GM19467 (cell line): ENCODE measurements around the gene NOL12.
A peak's percentile ranks its signal among the peaks of the same experiment; 100 is the strongest.
"Not testable (repeated sequence)": the region's sequence is repeated elsewhere in the genome, so short reads cannot be mapped to it uniquely, and the experiment has no call there.

Experiments used
- ATAC-seq: cut with Tn5 transposase; IDR thresholded peaks from one replicate; pipeline ENCODE4 v1.9.1; 2021; ENCODE audit warnings: mild to moderate bottlenecking, moderate library complexity; ENCODE audit not compliant: unreplicated experiment

Gene NOL12

GRCh38 chr22:37678372-37678771 is 7.8 kb upstream of the NOL12 start:
- no peak for ATAC-seq

- no peak for ATAC-seq
Observed at GRCh38 chr22:37679670-37680069, 6.5 kb upstream of the NOL12 start.

DNA sequence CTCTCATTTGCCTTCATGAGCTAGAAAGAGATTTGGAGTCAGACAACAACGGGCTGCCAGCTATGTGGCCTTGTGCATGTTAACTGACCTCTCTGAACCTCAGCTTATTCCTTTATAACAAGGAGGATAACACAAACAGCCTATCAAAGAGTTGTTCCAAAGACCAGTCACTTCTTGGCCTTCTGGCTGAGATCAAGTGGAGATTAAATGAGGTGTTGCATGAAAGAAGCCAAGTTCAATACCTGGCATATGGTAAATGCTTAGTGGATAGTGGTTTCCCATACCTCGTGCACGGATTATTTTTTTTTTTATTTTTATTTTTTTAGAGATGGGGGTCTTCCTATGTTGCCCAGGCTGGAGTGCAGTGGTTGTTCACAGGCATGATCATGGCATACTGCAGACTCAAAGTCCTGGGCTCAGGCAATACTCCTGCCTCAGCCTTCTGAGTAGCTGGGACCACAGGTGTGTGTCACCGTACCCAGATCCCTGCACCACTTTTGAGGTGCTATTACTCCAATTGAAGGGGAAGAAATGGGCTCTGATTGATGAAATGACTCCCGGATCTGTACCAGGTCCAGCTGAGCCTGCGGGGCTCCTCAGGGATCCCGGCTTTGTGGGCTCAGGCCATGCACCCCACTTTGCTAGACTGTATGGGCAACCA is 5.8 kb upstream of the NOL12 start:
- no peak for ATAC-seq

DNA sequence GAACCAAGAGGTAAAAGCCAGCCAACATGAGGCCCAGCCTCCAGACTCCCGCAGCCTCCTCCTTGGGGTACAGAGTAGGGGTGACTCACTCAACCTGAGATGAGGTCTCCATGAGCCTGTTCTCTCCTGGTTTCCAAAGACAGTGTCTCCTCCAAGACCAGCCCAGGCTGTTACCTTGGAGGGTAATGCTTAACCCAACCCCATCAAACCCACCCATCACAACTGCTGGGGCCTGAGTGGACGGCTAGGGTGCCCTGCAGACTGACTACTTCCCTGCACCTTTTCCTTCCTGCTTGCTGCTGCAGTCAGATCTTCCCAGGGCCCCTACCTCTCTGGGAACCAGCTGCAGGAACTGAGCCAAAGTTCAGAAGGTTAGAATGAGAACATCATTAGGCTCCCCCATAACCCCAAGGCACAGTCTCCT is 5.1 kb upstream of the NOL12 start:
- ATAC-seq: no peak

- ATAC-seq: no peak
Observed at GRCh38 chr22:37681556-37682049, 4.5 kb upstream of the NOL12 start.

GRCh38 chr22:37684803-37685615 is 1.1 kb upstream of the NOL12 start:
- ATAC-seq: no peak

- ATAC-seq: no peak
Observed at GRCh38 chr22:37690407-37690806, 4.3 kb downstream of the NOL12 start.

DNA sequence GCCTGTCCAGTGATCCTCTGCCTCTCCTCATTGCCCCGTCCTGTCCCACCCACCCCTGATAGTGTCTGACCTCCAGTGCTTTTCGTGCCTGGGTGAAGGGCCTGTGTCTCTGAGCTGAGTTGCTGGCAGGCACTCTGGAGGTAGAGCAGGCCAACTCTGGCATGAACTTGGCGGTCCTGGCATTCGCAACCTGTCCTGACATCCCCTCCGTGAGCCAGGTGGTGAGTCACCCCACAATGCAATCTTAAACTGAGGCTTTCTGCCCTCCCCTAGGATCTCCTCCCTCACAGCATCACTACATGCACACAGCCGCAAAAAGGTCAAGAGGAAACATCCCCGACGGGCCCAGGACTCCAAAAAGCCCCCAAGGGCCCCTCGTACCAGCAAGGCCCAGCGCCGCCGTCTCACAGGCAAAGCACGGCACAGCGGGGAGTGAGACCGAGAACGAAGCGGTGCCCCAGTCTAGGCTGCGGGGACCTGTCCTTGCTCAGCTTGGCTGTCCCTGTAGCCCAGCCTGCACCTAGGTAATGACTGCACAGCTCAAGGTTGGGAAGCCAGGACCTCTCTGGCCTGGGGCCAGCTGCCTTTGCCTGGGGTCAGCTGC is 4.9 kb downstream of the NOL12 start:
- ATAC-seq: no peak

- no peak for ATAC-seq
Observed at GRCh38 chr22:37692627-37693285, 6.6 kb downstream of the NOL12 start.

DNA sequence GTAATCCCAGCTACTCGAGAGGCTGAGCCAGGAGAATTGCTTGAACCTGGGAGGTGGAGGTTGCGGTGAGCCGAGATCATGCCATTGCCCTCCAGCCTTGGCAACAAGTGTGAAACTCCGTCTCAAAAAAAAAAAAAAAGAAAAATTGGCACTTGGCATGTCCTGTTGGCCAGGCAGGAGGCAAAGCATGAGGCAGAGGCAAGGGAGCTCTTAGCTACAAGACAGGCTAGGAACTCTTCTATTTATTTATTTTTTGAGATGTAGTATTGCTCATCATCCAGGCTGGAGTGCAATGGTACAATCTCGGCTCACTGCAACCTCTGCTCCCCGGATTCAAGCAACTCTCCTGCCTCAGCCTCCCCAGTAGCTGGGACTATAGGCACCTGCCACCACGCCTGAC is 8.0 kb downstream of the NOL12 start:
- ATAC-seq: not testable (repeated sequence)

DNA sequence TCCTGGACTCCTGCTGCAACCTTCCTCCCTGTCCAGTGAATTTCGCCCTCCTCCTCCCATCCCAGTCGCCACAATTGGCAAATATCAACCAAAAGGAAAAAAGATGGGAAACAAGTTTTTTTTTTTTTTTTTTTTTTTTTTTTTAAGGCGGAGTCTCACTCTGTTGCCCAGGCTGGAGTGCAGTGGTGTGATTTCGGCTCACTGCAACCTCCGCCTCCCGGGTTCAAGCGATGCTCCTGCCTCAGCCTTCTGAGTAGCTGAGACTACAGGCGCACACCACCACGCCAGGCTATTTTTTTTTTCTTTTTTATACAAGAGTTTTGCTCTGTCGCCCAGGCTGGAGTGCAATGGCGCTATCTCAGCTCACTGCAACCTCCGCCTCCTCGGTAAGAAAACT is 10.1 kb downstream of the NOL12 start:
- not testable (repeated sequence) for ATAC-seq

GRCh38 chr22:37696657-37697537 is 10.8 kb downstream of the NOL12 start, which contains the start of gene TRIOBP:
TSS of gene TRIOBP (plus strand) at chr22:37697048. CDS start at chr22:37701366, 4,318 bp downstream.
- peak; percentile 78 for ATAC-seq

DNA sequence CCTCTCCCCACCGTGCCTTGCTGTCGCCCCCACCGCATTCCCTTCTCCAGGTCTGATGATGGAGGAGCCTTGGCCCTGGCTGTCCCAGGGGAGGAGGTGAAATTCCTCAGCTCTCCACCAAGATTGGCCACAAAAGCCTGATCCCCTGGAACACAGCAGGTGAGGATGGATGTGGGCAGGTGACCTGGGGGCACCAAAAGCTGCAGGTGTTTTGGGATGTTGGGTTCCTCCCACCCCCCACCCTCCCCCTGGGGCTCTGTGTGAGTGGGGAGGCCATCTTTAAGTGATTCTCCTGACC is 11.3 kb downstream of the NOL12 start:
- no peak for ATAC-seq

DNA sequence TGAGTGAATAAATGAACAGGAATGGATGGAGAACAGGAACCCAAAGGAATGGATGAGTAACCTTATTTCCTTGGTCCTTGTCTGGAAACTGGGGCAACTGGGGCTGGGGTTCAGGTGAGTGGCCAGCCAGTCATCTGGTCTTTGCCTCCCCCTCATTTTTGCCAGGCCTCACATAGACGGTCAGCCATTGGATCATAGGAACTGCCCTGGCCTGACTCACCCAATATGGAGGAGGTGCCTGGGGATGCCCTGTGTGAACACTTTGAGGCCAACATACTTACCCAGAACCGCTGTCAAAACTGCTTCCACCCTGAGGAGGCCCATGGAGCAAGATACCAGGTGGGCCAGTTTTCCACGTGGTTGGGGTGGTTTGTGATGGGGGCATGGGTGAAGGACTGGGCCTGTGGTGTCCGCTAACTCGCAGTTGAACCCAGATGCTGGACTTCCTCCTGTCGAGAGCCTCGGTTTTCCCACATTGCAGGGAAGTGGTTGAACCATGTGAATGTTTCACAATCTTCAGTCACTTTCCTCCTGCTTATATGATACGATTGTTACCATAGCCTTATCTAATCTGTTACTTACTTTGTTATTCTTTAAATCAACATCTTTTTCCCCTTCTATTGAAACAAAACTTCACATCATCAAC is 15.1 kb downstream of the NOL12 start:
- no peak for ATAC-seq

GRCh38 chr22:37703906-37704305 is 17.8 kb downstream of the NOL12 start:
- ATAC-seq: no peak

DNA sequence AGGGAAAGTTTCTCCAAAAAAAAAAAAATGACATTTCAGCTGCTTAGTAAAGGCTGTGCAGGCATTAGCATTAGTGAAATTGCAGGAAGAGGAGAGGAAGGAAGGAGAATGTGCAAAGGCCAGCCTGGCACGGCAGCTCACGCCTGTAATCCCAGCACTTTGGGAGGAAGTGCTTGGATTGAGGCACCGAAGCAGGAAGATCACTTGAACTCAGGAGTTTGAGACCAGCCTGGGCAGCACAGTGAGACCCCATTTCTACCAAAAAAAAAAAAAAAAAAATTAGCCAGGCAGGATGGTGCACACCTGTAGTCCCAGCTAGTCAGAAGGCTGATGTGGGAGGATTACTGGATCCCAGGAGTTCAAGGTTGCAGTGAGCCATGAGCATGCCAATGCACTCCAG is 18.5 kb downstream of the NOL12 start:
- ATAC-seq: no peak

GRCh38 chr22:37705205-37705604 is 19.1 kb downstream of the NOL12 start:
- ATAC-seq: no peak

DNA sequence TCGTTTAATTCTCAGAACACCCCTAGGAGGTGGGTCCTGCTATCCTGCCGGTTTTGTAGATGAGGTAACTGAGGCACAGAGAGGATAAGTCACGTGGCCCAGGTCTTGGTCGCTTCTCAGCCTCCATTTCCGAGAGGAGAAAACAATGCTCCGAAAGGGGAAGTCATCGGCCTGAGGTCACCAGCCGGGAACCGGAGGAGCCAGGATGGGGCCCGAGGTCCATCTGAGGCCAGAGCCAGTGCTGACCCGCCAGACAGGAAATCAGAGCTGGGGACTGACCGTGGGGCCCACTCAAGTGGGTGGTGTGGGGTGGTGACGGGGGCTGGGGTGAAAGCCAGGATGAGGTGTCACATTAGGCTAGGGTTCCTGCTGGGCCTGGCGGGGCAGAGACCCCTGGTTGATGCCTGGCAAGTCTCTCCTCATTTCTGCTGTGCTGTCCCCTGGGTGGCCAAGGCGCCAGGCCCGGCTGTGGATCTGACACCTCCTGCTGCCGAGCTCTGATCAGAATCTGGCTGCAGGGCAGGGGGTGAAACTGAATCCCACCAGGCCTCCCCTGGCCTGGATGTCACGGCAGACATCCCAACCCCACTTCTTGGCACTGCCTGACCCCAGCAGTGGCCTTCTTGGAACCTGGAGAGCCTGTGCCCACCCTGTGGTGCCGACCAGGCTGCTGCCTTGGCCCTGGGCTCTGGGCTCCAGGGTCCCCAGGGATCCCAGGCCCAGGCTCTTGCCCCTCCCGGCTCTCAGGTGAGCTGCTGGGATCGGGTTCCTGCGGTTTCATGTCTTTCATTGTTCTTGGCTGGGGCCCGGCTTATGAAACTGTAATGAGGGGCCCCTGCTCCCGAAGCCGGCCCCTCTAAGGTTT is 22.7 kb downstream of the NOL12 start:
- no peak for ATAC-seq

GRCh38 chr22:37709445-37709765 is 23.3 kb downstream of the NOL12 start:
- no peak for ATAC-seq
